Endothelial cell of umbilical vein (primary cell): ENCODE data around the gene RFWD3. TPM values are rescaled to one million over a fixed set of nuclear protein-coding genes. Genes with fewer than 3 reads are reported as not detected.

ENCODE experiments used
- BruUV-seq: library from RNA; stranded (reverse); fragments of 400-500 nt; replicated peaks from 2 replicates; lab custom pipeline; 2021; lab: Mats Ljungman, UMichigan
- CTCF ChIA-PET: fragments of 300-600, 350-600 bp; sonication (Branson Sonifier 250); formaldehyde crosslinking; loops from one replicate; lab custom pipeline; 2021; ENCODE audit warnings: antibody characterized with exemption, inconsistent platforms; lab: Charles Lee
- POLR2A ChIA-PET: fragments of 300-600, 350-600 bp; sonication (Branson Sonifier 250); formaldehyde crosslinking; loops from one replicate; lab custom pipeline; 2021; ENCODE audit warnings: antibody characterized with exemption, inconsistent platforms; lab: Charles Lee
- DNase-seq: peaks from one replicate; pipeline ENCODE4 v3.0.0-alpha.2; 2011; ENCODE audit warnings: low read depth, low spot score
- FAIRE-seq: peaks from 2 replicates; lab custom pipeline; 2011; peaks lifted over from hg19 to GRCh38; lab: Jason Lieb, UNC
- H2AFZ ChIP-seq: 2 replicates; pipeline ENCODE4 v1.6.0; 2012; ENCODE audit warnings: low read depth, low read length, control low read depth, inconsistent platforms
- H3K27ac ChIP-seq: 2 replicates; pipeline ENCODE4 v1.5.1; 2011; ENCODE audit warnings: low read depth, mild to moderate bottlenecking, control low read depth, low read length, moderate library complexity; ENCODE audit not compliant: insufficient read depth
- H3K27me3 ChIP-seq, 2 experiments: 2 replicates each; pipeline versions ENCODE4 v1.6.0 to v1.6.1; 2011; ENCODE audit warnings: low read length in 2 of 2, mixed read lengths in 1 of 2; ENCODE audit not compliant: control insufficient read depth in 2 of 2, insufficient read depth in 2 of 2
- H3K36me3 ChIP-seq, 2 experiments: 2 replicates in 1 of 2; 3 replicates in 1 of 2; pipeline ENCODE4 v1.5.1; 2011; ENCODE audit warnings: low read length in 2 of 2, mild to moderate bottlenecking in 1 of 2, moderate library complexity in 1 of 2; ENCODE audit not compliant: control insufficient read depth in 2 of 2, insufficient read depth in 2 of 2; ENCODE audit errors: extremely low read depth in 1 of 2
- H3K4me1 ChIP-seq: 3 replicates; pipeline ENCODE4 v1.5.1; 2011; ENCODE audit warnings: mild to moderate bottlenecking, low read length; ENCODE audit not compliant: control insufficient read depth, insufficient read depth; ENCODE audit errors: extremely low read depth
- H3K4me2 ChIP-seq: 2 replicates; pipeline ENCODE4 v1.6.1; 2011; ENCODE audit warnings: low read length, control low read depth, mixed read lengths; ENCODE audit not compliant: insufficient read depth
- H3K4me3 ChIP-seq, 3 experiments: fragments of 200-600 bp in 1 of 3; sonication (generic), shearing (Covaris generic) in 1 of 3; replicated peaks in 1 of 3; 2 replicates each; pipeline ENCODE4 v1.5.1; 2011 to 2016; ENCODE audit warnings: control low read depth in 3 of 3, low read length in 3 of 3, mild to moderate bottlenecking in 2 of 3, inconsistent platforms in 1 of 3, low read depth in 1 of 3, moderate library complexity in 1 of 3; ENCODE audit not compliant: insufficient read depth in 1 of 3
- H3K79me2 ChIP-seq: 2 replicates; pipeline ENCODE4 v1.6.0; 2012; ENCODE audit warnings: low read length, inconsistent platforms; ENCODE audit not compliant: control insufficient read depth, insufficient read depth
- H3K9ac ChIP-seq: replicated peaks from 2 replicates; pipeline ENCODE3; 2011; ENCODE audit warnings: low read length, control low read depth; ENCODE audit not compliant: insufficient read depth; ENCODE audit errors: extremely low read depth
- H3K9me1 ChIP-seq: replicated peaks from 3 replicates; pipeline ENCODE4 v1.6.0; 2011; ENCODE audit warnings: mild to moderate bottlenecking, low read length; ENCODE audit not compliant: control insufficient read depth, insufficient read depth; ENCODE audit errors: extremely low read depth
- H3K9me3 ChIP-seq: replicated peaks from 2 replicates; pipeline ENCODE4 v1.5.1; 2012; ENCODE audit warnings: low read length, inconsistent platforms; ENCODE audit not compliant: control insufficient read depth, insufficient read depth
- H4K20me1 ChIP-seq: replicated peaks from 2 replicates; pipeline ENCODE3; 2011; ENCODE audit warnings: mild to moderate bottlenecking, low read length; ENCODE audit not compliant: control insufficient read depth, insufficient read depth; ENCODE audit errors: extremely low read depth
- CTCF ChIP-seq, 2 donors: IDR thresholded peaks; 1 replicate in 1 of 2; 2 replicates in 1 of 2; pipeline ENCODE4 v1.5.1; 2011; ENCODE audit warnings: low read length in 2 of 2, mild to moderate bottlenecking in 2 of 2, moderate library complexity in 2 of 2, control low read depth in 1 of 2, inconsistent platforms in 1 of 2, low read depth in 1 of 2; ENCODE audit not compliant: insufficient read depth in 1 of 2; ENCODE audit errors: extremely low read depth in 1 of 2
- EZH2 ChIP-seq: IDR thresholded peaks from 2 replicates; pipeline ENCODE4 v1.6.1; 2012; ENCODE audit warnings: borderline replicate concordance, low read depth, mild to moderate bottlenecking, moderate library complexity, low read length, inconsistent platforms; ENCODE audit not compliant: severe bottlenecking
- FOS ChIP-seq: IDR thresholded peaks from 2 replicates; pipeline ENCODE4 v1.6.1; 2011; ENCODE audit warnings: mild to moderate bottlenecking, low read length, moderate library complexity, borderline replicate concordance; ENCODE audit not compliant: insufficient read depth
- MAX ChIP-seq: IDR thresholded peaks from 2 replicates; pipeline ENCODE4 v1.6.1; 2011; ENCODE audit not compliant: insufficient read depth, insufficient read length
- MYC ChIP-seq: IDR thresholded peaks from one replicate; pipeline ENCODE4 v1.6.1; 2011; ENCODE audit warnings: mild to moderate bottlenecking, low read depth, low read length
- POLR2A ChIP-seq: IDR thresholded peaks from 2 replicates; pipeline ENCODE4 v1.6.1; 2012; ENCODE audit warnings: low read depth, mild to moderate bottlenecking, control low read depth, low read length
- dilution Hi-C: fragments of 300-500 bp; cut with MboI; formaldehyde crosslinking; loops from one replicate; pipeline ENCODE4 v1.15.0; 2019; ENCODE audit warnings: low sequenced_read_pairs; ENCODE audit not compliant: extremely low pct_ligation_motif_present
- intact Hi-C: fragments of 100-400 bp; cut with micrococcal nuclease; formaldehyde crosslinking; loops from one replicate; pipeline ENCODE4 v1.10.0; 2022
- polyA plus RNA-seq, 4 experiments: library from polyadenylated mRNA; depleted of rRNA in 3 of 4; stranded (reverse) in 3 of 4; unstranded in 1 of 4; fragments of >200 nt; gene quantifications; 2 replicates each; pipeline versions ENCODE4 v1.2.1 to v1.2.3, GENCODE V29; 2011 to 2012; ENCODE audit warnings: missing spikeins in 1 of 4
- total RNA-seq: library from RNA; stranded (reverse); gene quantifications from 2 replicates; pipeline ENCODE4 v1.2.3, GENCODE V29; 2021

Gene RFWD3
- total and polyA plus RNA-seq, 2 donors (not counting 3 experiments of a cell fraction or from before 2014, with no cell fraction given), result 27.3 to 51.6 TPM

GRCh38 chr16:74573622-74574021 is 93.1 kb downstream of the RFWD3 start:
- H3K27me3 ChIP-seq, result no peaks in the 10 kb centered on the region
- CTCF ChIA-PET, result interaction anchor here (0.7 to 1.7 kb wide), 3 partner anchors 11 to 108 kb away, joined by 3 to 7 read pairs (median 3); no protein-coding TSS in a partner anchor
- H3K9me3 ChIP-seq, result no peaks in the 10 kb centered on the region
- no peaks in the 10 kb centered on the region for H3K9me1 ChIP-seq
- no peak overlapping the region for H3K4me3 ChIP-seq
- dilution Hi-C loops, result no loop called here
- no TSS peak for BruUV-seq
- H3K4me2 ChIP-seq, result no peak overlapping the region
- peaks cover 6% of the 10 kb centered on the region for H4K20me1 ChIP-seq
- intact Hi-C loops, result no loop called here
- H3K27ac ChIP-seq, result no peak overlapping the region
- TF ChIP-seq CTCF (IDR thresholded peaks at IDR 0.05; ENCODE audit: extremely low read depth in 1 of 2, insufficient read depth in 1 of 2, low read depth in 1 of 2, low read length in 2 of 2), result no peak
- TF ChIP-seq MAX, result no peak
- TF ChIP-seq POLR2A, result no peak
- TF ChIP-seq FOS, result no peak
- no peak for TF ChIP-seq MYC
- TF ChIP-seq EZH2, result no peak
- no peak for FAIRE-seq
- H2AFZ ChIP-seq, result no peak overlapping the region
- H3K9ac ChIP-seq, result no peak overlapping the region
- DNase-seq, result no peak
- H3K79me2 ChIP-seq, result peaks cover 75% of the 10 kb centered on the region
- H3K36me3 ChIP-seq, result no peaks in the 10 kb centered on the region
- H3K4me1 ChIP-seq, result peaks cover 10% of the 10 kb centered on the region
- POLR2A ChIA-PET, result interaction anchor here (1.3 kb wide), 1 partner anchor 11 kb away, joined by 3 read pairs; no protein-coding TSS in a partner anchor

Other genes starting within 250 kb of the RFWD3 start
- gene CLEC18B, start 245.4 kb downstream of the RFWD3 start, total RNA-seq, result 0.25 and 0.49 TPM in 2 replicates
- 0.06 TPM in 1 of 2 replicates, not detected in the other for gene CLEC18B, start 245.4 kb downstream of the RFWD3 start, polyA plus RNA-seq
- gene GLG1, start 59.8 kb downstream of the RFWD3 start, total RNA-seq, result 150 and 165 TPM in 2 replicates
- gene GLG1, start 59.8 kb downstream of the RFWD3 start, polyA plus RNA-seq, result 72.9 and 86.3 TPM in 2 replicates
- 24.4 and 26.5 TPM in 2 replicates for gene MLKL, start 34.0 kb upstream of the RFWD3 start, total RNA-seq
- 7.2 and 8.1 TPM in 2 replicates for gene MLKL, start 34.0 kb upstream of the RFWD3 start, polyA plus RNA-seq
- not detected in 2 replicates for gene FA2H, start 107.9 kb upstream of the RFWD3 start, total RNA-seq
- gene FA2H, start 107.9 kb upstream of the RFWD3 start, polyA plus RNA-seq, result not detected in 2 replicates